Stimulated activated CD4-positive, alpha-beta T cell treated with anti-CD3 and anti-CD28 coated beads, Interleukin-1b, Interleukin-23, amount 100 ng/mL, for 24 hours (primary cell): ENCODE data around the gene S100B.

Experiments used
- DNase-seq, 4 experiments: peaks; one replicate each; pipeline ENCODE4 v3.0.0-alpha.2; 2020; ENCODE audit warnings: low read depth in 4 of 4, low spot score in 1 of 4

The S100B gene

GRCh38 chr21:46628868-46629267 lies 24.0 kb upstream of the S100B start:
- DNase-seq: no peak

GRCh38 chr21:46627726-46628125 lies 22.8 kb upstream of the S100B start:
- DNase-seq: no peak

DNA sequence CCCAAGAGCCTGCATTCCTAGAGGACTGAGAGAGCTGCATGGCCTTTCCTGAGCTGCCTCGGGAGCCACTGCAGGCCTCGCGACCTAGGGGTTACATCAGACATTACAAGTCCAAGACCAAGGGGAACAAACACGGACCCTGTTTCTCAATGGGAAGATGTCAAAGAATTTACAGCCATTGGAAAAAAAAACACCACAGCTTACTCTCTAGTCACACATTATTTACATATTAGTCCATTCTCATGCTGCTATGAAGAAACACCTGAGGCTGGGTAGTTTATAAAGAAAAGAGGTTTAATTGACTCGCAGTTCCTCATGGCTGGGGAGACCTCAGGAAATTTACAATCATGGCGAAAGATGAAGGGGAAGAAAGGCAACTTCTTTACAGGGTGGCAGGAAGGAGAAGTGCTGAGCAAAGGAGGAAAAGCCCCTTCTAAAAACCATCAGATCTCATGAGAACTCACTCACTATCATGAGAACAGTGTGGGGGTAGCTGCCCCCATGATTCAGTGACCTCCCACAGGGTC lies 22.2 kb upstream of the S100B start:
- DNase-seq: no peak

GRCh38 chr21:46626536-46626935 lies 21.7 kb upstream of the S100B start:
- DNase-seq: no peak

DNA sequence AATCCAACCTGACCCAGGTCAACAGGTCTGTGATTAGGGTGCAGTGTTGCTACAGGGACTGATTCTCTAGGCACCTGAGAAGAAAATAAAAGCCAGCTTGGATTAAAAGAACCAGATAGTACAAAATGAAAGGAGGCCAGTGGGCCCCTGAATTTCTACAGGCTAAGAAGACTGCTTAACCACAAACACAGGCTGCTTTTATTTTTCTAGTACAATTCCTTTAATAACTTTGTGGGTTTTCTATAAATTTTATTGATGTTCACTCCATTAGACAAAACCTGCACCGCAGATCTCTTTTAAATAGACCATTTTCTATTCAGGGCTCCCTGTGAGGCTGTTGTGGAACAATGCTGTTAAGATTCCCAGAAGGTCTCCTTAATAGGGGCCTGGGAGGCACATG lies 20.9 kb upstream of the S100B start:
- DNase-seq: no peak

- no peak for DNase-seq
Observed at GRCh38 chr21:46624050-46624449, 19.2 kb upstream of the S100B start.

DNA sequence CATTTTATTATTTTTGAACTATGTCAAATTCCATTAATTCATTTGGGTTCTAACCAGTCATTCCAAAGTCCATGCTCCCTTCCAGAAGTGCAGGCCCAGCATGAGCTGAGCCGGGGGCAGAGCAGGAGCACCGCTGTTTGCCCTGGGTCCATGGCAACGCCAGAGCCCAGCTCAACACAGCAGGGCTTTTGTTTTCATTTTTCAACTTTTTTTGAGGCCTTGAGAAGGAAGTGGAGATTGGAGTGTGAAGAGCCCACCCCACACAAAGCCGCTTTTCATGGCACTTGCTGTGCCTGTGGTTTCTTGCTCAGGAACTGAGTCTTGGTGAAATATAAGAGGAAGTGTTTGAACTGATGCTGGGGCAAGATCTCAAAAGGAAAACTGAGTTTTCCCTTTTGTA lies 17.3 kb upstream of the S100B start:
- DNase-seq: no peak

- DNase-seq: no peak
Observed at GRCh38 chr21:46621457-46622182, 16.7 kb upstream of the S100B start.

DNA sequence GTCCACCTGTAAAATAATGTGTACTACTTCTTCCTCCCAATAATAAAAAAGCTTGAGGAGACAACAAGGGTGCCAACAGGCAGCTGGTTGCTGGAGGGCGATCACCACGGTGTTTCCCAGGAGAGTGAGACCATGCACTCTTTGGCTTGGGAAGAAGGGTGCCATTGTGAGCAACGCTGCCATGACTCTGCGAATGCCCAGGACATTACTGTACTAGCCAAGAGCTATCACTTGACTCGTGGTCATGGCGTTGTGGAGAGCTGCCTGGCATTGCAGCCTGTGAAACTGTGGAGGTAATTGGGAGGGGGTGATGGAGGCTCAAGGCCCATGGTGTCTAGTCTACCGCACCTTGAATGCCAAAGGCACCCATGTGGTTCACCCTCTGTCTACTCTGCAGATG lies 16.0 kb upstream of the S100B start:
- DNase-seq: no peak

DNA sequence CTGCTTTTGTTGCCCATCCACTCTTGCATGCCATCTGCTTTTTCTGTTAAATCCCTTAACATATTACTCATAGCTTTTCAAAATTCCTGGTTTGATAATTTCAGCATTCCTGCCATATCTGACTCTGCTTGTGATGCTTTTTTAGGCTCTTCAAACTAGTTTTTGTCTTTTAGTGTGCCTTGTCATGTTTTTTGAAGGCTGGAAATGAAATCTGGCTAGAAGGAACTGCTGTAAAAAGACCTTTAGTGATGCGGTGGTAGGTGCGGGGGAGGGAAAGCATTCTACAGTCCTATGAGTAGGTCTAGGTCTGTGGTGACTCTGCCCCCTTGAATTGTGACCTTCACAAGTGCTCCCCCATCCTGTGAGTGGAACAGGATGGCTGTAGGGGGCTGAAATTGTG lies 15.0 kb upstream of the S100B start:
- DNase-seq: no peak

DNA sequence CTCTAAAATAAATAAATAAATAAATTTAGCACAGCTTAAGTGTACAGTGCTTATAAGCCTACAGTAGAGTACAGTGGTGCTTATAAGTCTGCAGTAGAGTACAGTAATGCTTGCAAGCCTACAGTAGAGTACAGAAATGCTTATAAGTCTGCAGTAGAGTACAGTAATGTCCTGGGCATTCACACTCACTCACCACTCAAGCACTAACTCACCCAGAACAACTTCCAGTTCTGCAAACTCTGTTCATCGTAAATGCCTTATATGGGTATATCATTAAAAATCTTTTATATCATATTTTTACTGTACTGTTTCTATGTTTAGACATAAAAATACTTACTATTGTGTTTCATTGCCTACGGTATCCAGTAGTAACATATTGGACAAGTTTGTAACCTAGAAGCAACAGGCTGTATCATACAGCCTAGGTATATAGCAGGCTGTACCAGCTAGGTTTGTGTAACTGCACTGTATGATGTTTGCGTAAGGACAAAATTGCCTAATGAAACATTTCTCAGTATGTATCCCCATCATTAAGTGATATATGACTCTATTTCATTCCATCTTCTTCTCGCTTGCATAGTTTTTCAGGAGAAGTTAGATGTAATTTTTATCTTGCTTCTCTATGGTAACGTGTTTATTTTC lies 14.0 kb upstream of the S100B start:
- no peak for DNase-seq

DNA sequence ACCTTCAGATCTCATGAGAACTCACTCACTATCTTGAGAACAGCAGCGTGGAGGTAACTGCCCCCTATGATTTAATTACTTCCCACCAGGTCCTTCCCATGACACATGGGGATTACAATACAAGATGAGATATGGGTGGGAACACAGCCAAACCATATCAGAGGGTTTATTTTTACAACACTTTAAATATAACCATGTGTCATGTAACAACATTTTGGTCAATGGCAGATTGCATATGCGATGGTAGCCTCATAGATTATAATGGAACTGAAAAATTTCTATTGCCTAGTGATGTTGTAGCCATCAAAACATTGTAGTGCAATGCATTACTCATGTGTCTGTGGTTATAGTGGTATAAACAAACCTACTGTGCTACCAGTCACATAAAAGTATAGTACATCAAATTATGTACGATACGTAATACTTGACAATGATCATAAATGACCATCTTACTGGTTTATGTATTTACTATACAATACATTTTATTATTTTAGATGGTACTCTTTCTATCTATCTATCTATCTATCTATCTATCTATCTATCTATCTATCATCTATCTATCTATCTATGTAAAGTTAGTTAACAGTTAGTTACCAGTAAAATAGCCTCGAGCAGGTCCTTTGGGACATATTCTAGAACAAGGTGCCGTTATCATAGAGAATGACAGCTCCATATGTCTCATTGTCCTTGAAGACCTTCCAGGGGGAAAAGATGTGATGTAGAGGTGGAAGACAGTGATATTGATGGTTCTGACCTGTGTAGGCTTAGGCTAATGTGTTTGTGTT lies 12.6 kb upstream of the S100B start:
- DNase-seq: no peak

DNA sequence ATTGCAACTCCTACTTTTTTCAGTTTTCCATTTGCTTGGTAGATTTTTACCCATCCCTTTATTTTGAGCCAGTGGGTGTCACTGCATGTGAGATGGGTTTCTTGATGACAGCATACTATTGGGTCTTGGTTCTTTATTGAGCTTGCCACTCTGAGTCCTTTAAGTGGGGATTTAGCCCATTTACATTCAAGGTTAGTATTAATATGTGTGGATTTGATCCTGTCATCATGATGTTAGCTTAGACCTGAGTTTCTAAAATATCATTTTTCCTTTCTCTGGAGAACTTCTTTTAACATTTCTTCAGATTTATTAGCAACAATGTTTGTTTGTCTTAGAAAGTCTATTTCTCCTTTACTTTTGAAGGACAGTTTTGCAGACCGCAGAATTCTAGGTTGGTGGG lies 11.8 kb upstream of the S100B start:
- no peak for DNase-seq

GRCh38 chr21:46616050-46616449 lies 11.2 kb upstream of the S100B start:
- DNase-seq: no peak

GRCh38 chr21:46613391-46613790 lies 8.5 kb upstream of the S100B start:
- no peak for DNase-seq

- no peak for DNase-seq
Observed at GRCh38 chr21:46610018-46610701, 5.3 kb upstream of the S100B start.

DNA sequence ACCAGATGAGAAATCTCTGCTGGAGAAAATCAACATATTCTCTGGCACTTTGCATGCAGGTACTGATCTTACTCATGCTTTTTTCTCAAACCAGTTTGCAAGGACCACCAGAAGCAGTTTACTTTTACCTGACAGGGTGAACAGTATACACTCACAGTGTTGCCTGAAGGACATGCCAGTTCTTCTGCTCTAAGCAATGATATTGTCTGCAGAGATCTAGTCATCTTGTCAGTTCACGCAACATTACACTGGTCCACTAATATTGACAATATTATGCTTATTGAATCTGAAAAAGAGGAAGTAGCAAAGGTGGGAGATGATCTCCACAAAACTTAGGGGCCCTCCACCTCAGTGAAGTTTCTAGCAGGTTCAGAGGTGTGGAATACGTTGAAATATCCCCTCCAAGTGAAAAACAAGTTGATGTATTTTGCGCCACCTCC lies 3.8 kb upstream of the S100B start:
- no peak for DNase-seq

GRCh38 chr21:46607636-46608035 lies 2.8 kb upstream of the S100B start:
- DNase-seq: no peak

DNA sequence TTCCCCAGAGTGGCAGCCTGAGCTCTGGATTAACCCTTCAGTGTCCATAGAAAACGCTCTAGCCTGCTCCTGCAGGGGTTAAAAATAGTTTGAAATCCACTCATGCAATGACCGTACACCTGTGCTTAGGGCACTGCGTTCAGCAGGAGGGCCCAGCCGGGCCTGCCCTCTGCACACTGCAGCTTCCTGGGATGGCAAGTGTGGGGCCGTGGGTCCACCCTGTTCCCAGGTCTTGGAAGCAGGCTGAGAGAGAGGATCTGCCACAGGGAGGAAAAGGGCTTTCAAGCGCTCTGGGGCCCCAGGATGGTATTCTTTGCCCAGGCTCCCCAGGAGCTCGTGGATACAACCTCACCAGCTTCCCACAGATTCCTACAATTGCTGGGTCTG lies 1.5 kb upstream of the S100B start:
- no peak for DNase-seq

DNA sequence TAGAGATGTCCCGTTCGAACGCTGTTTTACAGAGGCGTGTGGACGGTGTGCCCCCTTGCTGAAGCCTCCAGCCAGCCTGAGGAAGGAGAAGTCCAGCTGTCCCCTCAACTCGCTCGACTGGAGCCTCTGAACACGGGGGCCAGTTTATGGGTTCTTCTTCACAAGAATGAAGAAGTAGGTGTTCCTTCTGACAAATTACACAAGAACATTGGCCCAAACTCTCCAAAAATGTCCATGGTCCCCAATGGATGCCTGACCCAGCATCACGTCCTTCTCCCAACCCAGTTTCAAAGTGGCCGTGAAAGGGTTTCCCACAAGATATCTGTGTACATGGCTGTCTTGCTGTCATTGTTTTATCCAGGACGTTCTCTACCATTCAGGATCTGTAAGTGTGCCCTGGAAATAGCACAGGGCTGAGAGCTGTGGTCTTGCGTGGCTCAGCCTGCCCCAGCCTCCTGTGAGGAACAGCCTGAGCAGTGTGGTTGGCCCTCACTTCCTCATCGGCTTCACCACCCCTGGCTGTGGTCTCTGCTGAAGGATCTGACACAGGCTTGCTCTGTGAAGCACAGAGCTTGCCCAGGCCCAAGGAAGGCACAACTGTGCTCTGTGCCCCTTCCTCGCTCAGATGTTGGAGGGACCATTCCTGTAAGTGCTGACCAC lies 1.0 kb upstream of the S100B start:
- DNase-seq: peak in 1 of 4 experiments; percentile 15
